GM21526 (cell line): ENCODE data around the gene LGALS7B.

Experiments used
- ATAC-seq: cut with Tn5 transposase; IDR thresholded peaks from one replicate; pipeline ENCODE4 v1.9.1; 2021; ENCODE audit warnings: moderate library complexity; ENCODE audit not compliant: unreplicated experiment, low FRiP score

LGALS7B gene

DNA sequence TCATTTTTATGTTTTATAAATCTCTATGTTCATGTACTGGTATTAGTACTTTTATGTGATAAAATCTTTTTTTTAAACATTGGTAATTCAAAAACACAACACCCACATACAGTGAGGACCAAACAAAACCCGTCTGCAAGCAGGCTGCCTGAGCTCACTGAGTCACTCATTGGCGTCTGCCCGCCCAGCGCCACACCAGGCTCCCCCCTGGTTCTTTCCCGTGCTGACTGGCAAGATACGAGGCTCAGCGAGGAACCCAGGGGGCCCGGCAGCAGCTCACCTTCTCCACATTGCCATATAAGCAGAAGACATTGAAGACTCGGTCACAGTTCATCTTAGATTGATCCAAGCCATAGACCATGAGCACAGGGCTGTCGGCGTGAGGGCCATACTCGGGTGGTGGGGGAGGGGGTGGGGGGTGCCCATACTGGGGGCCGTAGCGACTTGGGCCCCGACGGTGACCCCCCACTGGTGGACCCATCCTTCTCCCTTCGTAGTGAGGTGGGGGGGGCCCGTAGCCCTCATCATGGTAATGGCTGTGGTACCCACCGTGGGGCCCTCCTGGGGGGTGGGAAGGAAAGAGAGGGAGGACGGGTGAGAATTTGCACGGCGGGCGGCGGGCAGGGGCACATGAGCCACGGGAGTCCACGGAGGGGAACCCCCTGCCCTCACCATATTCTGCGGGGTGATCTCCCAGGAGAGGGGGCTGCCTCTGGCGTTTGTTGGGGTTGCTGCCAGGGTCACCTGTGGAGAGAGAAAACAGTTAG lies 51.0 kb downstream of the LGALS7B start:
- ATAC-seq: no peak

DNA sequence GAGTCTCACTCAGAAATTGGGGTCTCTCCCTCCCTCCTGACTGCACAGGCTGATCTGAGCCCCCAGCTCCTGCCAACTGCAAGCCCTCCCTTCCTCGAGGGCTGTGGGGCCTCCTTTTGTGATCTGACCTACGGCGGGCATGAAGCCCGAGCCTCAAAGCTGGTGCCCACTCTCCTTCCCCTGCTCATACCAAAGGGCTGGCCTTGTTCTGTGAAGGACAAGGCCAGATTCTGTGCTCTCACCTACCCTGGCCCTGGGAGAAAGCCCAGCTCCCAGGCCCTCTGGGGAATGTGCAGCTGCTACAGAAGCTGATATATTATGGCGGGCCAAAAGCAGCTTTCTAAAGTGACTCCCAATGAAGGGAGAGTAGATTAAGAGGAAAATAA lies 51.6 kb downstream of the LGALS7B start:
- ATAC-seq: no peak
